Stimulated activated CD8-positive, alpha-beta memory T cell treated with anti-CD3 and anti-CD28 coated beads, Interleukin-4, amount 100 ng/mL, for 48 hours (primary cell): ENCODE results near the gene RGCC.
"Not testable (repeated sequence)": the region's sequence is repeated elsewhere in the genome, so short reads cannot be mapped to it uniquely, and the experiment has no call there.

ENCODE experiments used
- DNase-seq: peaks from one replicate; pipeline ENCODE4 v3.0.0-alpha.2; 2020

Gene RGCC

DNA sequence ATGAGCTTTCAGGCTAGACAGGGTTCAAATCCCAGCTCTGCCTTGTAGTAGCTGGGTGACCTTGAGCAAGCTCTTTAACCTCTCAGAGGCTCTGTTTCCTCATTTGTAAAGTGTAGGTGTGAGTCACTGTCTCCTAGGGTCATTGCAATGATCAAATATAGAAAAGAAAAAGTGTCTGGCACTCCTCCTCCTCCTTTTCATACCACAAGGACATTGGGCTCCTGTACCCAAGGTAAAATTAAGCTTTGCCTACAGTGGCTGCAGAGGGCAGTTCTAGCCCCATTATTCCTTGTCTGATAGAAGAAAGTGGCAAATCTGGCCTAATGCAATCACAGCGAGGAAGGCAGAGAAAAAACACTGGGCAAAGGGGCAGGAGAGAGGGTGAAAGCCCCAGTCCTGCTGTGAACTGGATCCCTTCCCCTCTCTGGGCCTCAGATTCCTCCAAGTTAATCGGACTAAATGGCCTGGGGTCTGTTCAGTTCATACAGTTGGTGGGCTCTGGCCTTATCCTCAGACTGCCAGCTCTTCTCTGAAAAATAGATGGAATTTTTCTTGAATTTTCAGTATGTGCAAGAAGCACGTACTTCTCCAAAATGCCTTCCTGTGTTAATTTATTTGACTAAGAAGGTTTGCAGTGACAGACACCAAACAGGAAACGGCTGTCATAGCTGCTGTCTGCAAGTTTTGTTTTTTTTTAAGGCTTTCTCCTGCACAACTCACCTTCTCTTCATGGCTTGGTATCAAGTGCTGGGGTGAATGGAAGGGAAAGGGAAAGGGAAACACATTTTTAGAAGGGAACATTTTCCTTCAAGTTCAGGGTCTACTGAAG, 35.3 kb downstream of the RGCC start:
- DNase-seq: no peak

- no peak for DNase-seq
Observed at GRCh38 chr13:41494202-41494601, 36.9 kb downstream of the RGCC start.

- DNase-seq: no peak
Observed at GRCh38 chr13:41495044-41495443, 37.7 kb downstream of the RGCC start.

- DNase-seq: no peak
Observed at GRCh38 chr13:41496420-41497234, 39.3 kb downstream of the RGCC start.

DNA sequence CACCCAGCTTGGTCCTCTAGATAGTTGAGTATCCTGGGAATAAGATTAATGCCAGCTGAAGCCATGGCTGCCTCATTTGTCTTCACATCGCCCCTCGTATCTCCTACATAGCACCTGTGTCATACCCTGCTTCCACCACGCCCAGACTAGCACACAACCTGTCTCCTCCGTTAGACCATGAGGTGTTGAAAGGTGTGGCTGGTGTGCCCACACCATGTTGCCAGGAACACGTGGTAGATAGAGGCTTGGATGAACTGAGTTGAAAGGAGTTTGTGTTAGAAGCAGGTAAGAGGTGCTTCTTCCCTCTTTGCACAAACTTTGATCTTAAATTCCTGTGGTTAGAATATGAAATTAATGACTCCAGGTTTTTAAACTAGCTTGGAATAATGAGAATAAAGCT, 40.1 kb downstream of the RGCC start:
- no peak for DNase-seq

DNA sequence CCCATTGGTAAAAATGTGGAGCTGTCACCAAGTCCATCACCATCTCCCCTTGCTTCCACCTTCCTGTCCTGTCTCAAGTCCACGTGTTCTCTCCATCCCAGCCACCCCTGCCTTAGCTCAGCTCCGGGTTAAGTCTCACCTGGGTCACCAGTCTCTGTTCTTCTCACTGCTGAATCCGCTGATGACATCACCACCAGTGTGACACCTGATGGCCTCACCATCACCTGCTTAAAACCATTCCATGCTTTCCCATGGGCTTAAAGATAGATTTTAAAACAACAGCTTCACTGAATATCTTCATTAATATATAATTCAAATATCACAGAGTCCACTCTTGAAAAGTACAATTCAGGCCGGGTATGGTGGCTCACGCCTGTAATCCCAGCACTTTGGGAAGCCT, 42.1 kb downstream of the RGCC start:
- no peak for DNase-seq

DNA sequence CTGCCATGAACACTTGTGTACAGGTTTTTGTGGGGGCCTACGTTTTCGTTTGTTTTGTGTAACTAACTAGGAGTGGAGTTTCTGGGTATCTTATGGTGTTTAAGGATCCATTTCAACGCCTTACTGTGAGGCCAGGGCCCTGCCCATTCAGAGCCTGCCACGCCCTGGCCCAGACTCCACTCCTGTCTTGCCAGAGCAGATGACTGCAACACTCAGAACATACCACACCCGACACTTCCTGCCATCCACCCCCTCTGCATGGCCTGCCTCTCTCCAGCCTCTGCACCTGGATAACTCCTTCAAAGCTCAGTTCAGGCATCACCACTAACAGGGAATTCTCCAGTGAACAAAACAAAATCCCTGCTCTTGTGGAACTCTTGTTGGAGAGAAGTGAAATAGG, 43.2 kb downstream of the RGCC start:
- peak; percentile 51 for DNase-seq

GRCh38 chr13:41501281-41501680, 43.9 kb downstream of the RGCC start:
- no peak for DNase-seq

GRCh38 chr13:41502031-41502430, 44.7 kb downstream of the RGCC start:
- no peak for DNase-seq

GRCh38 chr13:41502673-41503072, 45.3 kb downstream of the RGCC start:
- DNase-seq: no peak

DNA sequence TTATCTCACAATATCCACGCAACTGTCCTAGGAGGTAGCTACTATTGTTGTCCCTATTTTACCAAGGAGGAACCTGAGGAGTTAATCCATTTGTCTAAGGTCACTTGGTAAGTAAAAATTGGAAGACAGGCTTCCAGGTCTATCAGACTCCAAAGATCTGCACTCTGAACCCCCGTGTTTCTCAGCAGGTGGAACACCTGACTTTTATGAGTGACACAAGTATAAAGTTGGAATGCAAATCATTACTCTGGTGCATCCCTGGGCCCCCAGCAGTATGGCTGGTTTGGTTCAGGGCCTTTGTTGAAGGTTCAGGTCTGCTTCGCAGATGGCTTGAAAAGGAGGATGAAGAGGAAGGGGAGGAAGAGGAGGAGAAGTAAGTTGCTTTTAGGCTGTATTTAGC, 46.0 kb downstream of the RGCC start:
- no peak for DNase-seq

DNA sequence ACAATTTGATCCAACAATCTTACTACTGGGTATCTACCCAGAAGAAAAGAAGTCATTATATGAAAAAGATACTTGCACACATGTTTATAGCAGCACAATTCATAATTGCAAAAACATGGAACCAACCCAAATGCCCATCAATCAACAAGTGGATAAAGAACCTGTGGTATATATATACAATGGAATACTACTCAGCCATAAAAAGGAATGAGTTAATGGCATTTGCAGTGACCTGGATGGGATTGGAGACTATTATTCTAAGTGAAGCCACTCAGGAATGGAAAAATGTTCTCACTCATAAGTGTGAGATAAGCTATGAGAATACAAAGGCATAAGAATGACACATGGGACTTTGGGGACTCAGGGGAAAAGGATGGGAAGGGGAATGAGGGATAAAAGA, 47.3 kb downstream of the RGCC start:
- DNase-seq: not testable (repeated sequence)

DNA sequence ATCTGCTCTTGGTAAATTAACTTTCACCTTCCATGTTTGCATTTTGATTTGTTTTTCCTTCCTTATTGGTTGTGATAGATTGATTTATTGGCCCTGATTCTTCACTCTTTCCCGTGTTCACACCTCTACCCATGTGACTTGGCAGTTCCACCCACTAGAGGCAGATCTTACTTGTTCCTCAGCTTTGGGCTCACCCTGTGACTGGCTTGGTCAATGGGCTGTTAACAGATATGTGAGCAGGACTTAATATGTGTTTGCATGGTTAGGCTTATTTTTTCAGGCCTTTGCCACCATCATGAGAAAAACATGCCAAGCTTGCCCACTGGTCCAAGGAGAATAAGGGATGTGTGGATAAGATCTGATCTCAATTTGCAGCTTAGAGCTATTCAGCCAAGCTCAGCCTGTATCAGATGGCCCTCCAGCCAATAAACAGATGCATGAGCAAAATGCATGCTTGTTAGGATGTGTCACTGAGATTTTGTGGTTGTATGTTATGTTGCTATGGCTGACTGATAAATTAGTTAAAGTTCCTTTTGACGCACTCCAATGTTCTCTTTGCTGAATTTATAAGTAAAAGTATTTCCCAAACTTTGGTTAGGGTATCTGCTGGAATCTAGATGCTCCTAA, 48.0 kb downstream of the RGCC start:
- DNase-seq: no peak

GRCh38 chr13:41506312-41506711, 49.0 kb downstream of the RGCC start:
- no peak for DNase-seq

DNA sequence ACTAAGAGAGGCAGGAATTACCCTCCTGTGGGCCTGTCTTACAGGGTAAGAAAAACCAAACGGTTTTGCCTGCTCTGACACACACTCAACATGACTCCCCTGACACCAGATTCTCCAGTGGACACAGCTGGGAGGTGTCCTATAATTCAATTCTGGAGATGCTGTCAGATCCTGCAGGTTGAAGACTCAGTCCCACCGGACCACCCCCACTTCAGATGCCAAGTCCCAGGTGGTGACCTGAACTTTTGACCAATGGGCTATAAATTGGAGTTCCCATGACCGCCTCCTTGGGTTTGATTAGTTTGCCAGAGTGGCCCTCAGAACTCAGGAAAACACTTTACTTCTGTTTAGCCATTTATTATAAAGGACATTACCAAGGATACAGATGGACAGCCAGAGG, 52.6 kb downstream of the RGCC start:
- no peak for DNase-seq

DNA sequence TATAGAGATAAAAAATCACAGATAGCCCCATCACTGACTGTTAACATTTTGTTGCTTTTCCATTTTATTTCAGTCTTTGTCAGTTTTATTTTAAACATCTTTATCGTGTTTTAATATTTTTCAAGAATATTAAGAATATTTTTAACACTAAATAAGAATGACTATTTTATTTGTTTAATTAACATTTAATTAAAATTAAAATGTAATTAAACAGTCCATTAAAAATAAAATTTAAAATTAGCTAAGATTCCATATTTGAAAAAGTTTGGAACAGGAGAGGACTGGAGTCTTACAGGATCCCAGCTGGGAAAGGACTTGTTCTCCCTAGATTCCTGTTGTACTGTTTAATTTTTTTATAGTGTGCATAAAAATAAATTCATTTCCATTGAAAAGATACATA, 54.5 kb downstream of the RGCC start:
- DNase-seq: no peak

DNA sequence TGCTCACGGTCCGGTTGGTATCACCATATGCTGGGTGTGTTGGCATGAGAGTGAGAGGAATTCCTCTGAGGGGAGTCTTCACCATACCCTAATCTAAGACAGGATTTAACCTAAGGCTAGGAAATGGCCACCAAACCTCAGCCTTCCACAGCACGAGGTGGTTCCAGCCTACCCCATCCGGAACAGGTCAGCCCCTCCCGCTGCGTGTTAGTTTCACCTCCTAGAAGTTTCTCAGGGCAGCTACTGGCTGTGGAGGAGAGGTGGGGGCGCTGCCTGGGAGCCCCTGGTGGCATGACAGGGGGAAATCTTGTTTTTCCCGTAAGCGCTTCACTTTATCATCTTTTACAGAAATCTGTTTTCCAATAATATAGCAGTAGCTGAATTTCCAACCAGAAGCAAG, 55.1 kb downstream of the RGCC start:
- DNase-seq: no peak

- no peak for DNase-seq
Observed at GRCh38 chr13:41513600-41513999, 56.2 kb downstream of the RGCC start.

GRCh38 chr13:41514853-41515395, 57.6 kb downstream of the RGCC start:
- DNase-seq: no peak

DNA sequence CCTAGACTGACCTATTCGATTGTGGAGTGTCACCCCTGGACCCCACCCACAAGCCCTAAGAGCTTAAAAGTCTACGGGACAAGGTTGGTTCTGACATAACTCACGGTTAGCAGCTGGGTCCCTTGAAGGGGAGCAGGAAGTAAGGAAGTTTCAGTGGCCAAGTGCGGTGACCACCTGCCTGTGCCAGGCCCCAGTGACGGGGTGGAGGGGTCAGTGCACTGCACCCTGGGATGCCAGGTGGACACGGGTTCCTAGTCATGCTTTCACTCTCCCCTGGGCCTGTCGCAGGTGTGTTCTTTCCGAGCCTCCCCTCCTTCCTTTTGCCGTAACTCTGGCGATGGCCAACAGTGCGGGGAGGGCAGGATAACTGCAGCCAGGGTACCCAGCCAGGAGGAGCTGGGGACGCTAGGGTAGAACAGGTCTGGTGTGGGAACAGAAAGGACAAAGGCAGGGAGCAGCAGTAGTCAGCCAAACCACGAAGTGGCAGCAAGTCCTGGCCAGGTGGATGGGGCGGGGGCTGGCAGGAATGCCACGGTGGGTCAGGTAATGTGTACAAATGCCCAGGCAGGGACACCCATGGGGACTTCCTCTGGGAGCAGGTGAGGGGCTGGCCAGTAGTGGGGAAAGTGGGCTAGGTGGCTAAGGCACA, 58.3 kb downstream of the RGCC start:
- no peak for DNase-seq

DNA sequence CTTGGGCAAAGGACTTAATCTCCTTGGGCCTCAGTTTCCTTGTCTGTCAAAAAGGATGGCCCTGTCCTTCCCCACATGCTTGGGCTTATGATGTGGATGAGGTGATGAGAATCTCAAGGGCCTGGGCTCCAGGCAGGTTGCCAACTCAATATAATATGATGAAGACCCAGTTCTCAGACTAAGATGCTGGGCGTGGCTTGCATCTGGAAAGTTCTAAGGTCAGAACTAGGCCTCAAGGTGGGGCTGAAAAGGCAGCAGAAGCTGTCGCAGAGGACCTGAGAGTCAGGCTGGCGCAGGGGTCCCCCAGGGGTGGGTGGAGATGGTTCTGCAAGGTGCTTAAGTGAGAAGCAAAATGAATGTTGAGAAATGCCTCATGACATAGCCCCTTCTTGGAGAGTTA, 58.8 kb downstream of the RGCC start:
- DNase-seq: no peak

DNA sequence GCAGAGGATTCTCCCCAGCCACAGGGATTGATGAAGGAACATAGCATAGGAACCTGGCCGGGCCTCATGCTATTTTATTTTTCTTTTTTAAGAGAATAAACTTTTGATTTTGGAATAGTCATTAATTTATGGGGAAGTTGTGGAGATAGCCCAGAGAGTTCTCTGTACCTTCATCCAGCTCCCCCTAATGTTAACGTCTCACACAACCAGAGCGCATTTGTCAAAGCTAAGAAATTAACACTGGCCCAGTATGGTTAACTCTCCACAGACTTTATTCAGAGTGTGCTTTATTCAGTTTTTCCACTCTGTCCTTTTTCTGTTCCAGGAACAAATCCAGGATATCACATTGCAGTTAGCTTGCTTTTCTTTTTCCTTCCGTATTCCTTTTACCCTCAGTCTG, 59.4 kb downstream of the RGCC start:
- no peak for DNase-seq

GRCh38 chr13:41520016-41520659, 62.8 kb downstream of the RGCC start:
- DNase-seq: no peak
